ENCODE results near the gene ALK. TPM values are rescaled to one million over a fixed set of nuclear protein-coding genes. Genes with fewer than 3 reads are reported as not detected.

The ALK gene
- polyA plus RNA-seq, 1 of the 3 experiments (the other 2 are of a cell fraction) = 0.30 TPM

DNA sequence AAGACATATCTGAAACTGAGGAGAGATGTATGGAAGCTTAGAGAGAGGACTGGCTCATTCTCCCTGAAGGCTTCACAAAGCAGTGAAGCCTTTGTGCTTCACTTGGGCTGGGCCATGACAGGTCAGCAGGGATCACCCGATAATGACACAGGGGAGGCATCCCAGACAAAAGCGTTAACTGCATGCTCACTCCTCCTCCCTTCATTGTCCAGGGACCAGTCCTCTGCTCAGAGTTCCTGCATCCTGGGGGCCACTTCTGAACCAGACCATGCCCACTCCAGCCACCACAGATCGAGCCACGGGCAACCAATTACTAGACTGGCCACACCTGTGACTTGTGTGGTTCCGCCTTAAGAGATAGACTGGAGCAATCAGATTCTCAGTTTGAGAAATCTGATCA lies 570.1 kb downstream of the ALK start:
- H3K27ac ChIP-seq (ENCODE audit: low read depth in 2 of 2, low read length in 1 of 2) = no peak overlapping the region
- H3K9me3 ChIP-seq = no peaks in the 10 kb centered on the region
- H3K4me1 ChIP-seq (ENCODE audit: control insufficient read depth in 1 of 2, insufficient read depth in 2 of 2, low read depth in 1 of 2, low read length in 1 of 2) = peaks cover 0 to 35% of the 10 kb centered on the region in 2 experiments; a peak in 1 of 4 replicates
- no peaks in the 10 kb centered on the region for H3K9me2 ChIP-seq
- no peak overlapping the region for H2AFZ ChIP-seq (ENCODE audit: low read depth)
- 0 out of 2 replicates have a peak, but pooled peaks cover 17% of the 10 kb centered on the region for H3K27me3 ChIP-seq (ENCODE audit: insufficient read depth)
- no peaks in the 10 kb centered on the region for H3K79me2 ChIP-seq (ENCODE audit: insufficient read depth)
- DNase-seq = no peak
- WGBS (ENCODE audit: low lambda C conversion rate) = 37% methylated on average over 5 of the region's 5 CpGs
- H3K4me3 ChIP-seq (ENCODE audit: low read depth in 2 of 2, low read length in 1 of 2) = no peak overlapping the region
- no peak overlapping the region for H3K9ac ChIP-seq
- no peaks in the 10 kb centered on the region for H3K36me3 ChIP-seq (replicated peaks in 1 of 2; ENCODE audit: control insufficient read depth in 1 of 2, insufficient read depth in 2 of 2, low read length in 1 of 2)
- no peaks in the 10 kb centered on the region for H4K20me1 ChIP-seq (ENCODE audit: insufficient read depth)
- ChIA-PET POLR2A (no interaction called here), CTCF (interaction anchor here (1.1 kb wide), 1 partner anchor 47 kb away, joined by 3 read pairs; no protein-coding TSS in a partner anchor)
- no peak for TF ChIP-seq NRF1 (IDR thresholded peaks at IDR 0.05; ENCODE audit: low read depth, low read length)
- no peak for TF ChIP-seq MXI1 (IDR thresholded peaks at IDR 0.05; ENCODE audit: low read depth, low read length)
- TF ChIP-seq, protein P1, sequence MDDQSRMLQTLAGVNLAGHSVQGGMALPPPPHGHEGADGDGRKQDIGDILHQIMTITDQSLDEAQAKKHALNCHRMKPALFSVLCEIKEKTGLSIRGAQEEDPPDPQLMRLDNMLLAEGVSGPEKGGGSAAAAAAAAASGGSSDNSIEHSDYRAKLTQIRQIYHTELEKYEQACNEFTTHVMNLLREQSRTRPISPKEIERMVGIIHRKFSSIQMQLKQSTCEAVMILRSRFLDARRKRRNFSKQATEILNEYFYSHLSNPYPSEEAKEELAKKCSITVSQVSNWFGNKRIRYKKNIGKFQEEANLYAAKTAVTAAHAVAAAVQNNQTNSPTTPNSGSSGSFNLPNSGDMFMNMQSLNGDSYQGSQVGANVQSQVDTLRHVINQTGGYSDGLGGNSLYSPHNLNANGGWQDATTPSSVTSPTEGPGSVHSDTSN (IDR thresholded peaks at IDR 0.05) = no peak
- no peak for TF ChIP-seq POLR2AphosphoS5 (IDR thresholded peaks at IDR 0.05; ENCODE audit: low read depth, low read length)
- no peak for TF ChIP-seq RAD21 (IDR thresholded peaks at IDR 0.05; ENCODE audit: low read length)
- TF ChIP-seq SMC3 (IDR thresholded peaks at IDR 0.05; ENCODE audit: low read depth, low read length) = no peak
- no peak for TF ChIP-seq EP300 (IDR thresholded peaks at IDR 0.05; ENCODE audit: borderline replicate concordance in 1 of 2, low read depth in 1 of 2, low read length in 1 of 2)
- TF ChIP-seq NFIC (IDR thresholded peaks at IDR 0.05; ENCODE audit: borderline replicate concordance) = no peak
- TF ChIP-seq RXRA (IDR thresholded peaks at IDR 0.05; ENCODE audit: borderline replicate concordance, low read depth) = no peak
- TF ChIP-seq CHD2 (IDR thresholded peaks at IDR 0.05; ENCODE audit: low read length, partially characterized antibody) = no peak
- TF ChIP-seq FOSL2 (IDR thresholded peaks at IDR 0.05; ENCODE audit: borderline replicate concordance, low read depth) = no peak
- TF ChIP-seq YY1 (IDR thresholded peaks at IDR 0.05; ENCODE audit: low read depth) = no peak
- no peak for TF ChIP-seq JUND (IDR thresholded peaks at IDR 0.05)
- no peak overlapping the region for H3K4me2 ChIP-seq
- H3F3A ChIP-seq (replicated peaks; ENCODE audit: insufficient read depth) = no peaks in the 10 kb centered on the region

DNA sequence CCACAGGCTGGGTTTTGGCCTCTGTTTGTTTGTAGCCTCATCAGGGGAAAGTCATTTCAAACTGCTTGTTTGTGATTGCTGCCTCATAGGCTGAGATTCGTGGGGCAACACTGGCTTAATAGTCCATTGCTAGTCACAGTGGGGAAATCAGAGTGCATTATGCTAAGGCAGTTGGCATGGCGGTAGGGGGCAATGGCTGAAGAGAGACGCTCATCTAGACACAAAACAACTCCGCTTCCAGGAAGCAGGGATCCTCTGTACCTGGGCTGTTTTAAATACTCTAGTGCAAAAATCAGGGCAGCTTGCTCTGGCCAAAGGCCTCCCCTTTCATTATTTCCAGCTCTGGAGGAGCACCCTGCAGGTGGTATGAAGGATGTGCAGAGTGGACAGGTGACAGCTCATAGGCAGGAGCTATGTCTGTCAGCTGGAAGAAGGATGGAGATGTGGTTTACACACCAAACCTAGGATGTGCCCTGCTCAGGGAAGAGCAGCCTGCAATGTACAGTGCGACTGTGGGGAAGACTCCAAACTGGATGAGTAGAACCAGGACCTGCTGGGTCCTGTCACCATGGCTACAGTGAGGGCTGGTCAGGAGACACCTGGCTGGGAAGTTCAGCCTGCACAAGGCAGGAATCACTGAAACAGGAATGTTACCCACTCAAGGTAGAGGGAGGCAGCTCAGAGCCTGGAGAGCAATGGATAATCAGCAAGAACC lies 571.9 kb downstream of the ALK start:
- POLR2A ChIA-PET = no interaction called here

More for the DNA sequence above, 571.9 kb downstream of the ALK start:
- CTCF ChIA-PET = interaction anchor here (1.1 kb wide), 1 partner anchor 12 kb away, joined by 4 read pairs; no protein-coding TSS in a partner anchor
- 0 out of 2 replicates have a peak, but pooled peaks cover 21% of the 10 kb centered on the region for H3K27me3 ChIP-seq (ENCODE audit: insufficient read depth)
- no peaks in the 10 kb centered on the region for H3K9me2 ChIP-seq
- no peaks in the 10 kb centered on the region for H3K79me2 ChIP-seq (ENCODE audit: insufficient read depth)
- no peak overlapping the region for H3K4me2 ChIP-seq
- no peaks in the 10 kb centered on the region for H3K36me3 ChIP-seq (replicated peaks in 1 of 2; ENCODE audit: control insufficient read depth in 1 of 2, insufficient read depth in 2 of 2, low read length in 1 of 2)
- H3K9me3 ChIP-seq = no peaks in the 10 kb centered on the region
- TF ChIP-seq CHD2 (IDR thresholded peaks at IDR 0.05; ENCODE audit: low read length, partially characterized antibody) = no peak
- no peak for TF ChIP-seq TCF12 (IDR thresholded peaks at IDR 0.05)
- no peak for TF ChIP-seq TEAD4 (IDR thresholded peaks at IDR 0.05; ENCODE audit: borderline replicate concordance, insufficient read depth)
- TF ChIP-seq NRF1 (IDR thresholded peaks at IDR 0.05; ENCODE audit: low read depth, low read length) = no peak
- no peak for TF ChIP-seq RCOR1 (IDR thresholded peaks at IDR 0.05; ENCODE audit: low read length)
- TF ChIP-seq, protein P2, sequence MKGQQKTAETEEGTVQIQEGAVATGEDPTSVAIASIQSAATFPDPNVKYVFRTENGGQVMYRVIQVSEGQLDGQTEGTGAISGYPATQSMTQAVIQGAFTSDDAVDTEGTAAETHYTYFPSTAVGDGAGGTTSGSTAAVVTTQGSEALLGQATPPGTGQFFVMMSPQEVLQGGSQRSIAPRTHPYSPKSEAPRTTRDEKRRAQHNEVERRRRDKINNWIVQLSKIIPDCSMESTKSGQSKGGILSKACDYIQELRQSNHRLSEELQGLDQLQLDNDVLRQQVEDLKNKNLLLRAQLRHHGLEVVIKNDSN (IDR thresholded peaks at IDR 0.05; ENCODE audit: borderline replicate concordance, low read depth) = no peak
- TF ChIP-seq POLR2AphosphoS5 (IDR thresholded peaks at IDR 0.05; ENCODE audit: low read depth, low read length) = no peak
- no peak for TF ChIP-seq SIN3A (IDR thresholded peaks at IDR 0.05; ENCODE audit: borderline replicate concordance, low read depth, low read length)
- no peak for TF ChIP-seq YY1 (IDR thresholded peaks at IDR 0.05; ENCODE audit: low read depth)
- H3K4me1 ChIP-seq (ENCODE audit: control insufficient read depth in 1 of 2, insufficient read depth in 2 of 2, low read depth in 1 of 2, low read length in 1 of 2) = peaks cover 0 to 28% of the 10 kb centered on the region in 2 experiments; a peak in 1 of 4 replicates
- H3F3A ChIP-seq (replicated peaks; ENCODE audit: insufficient read depth) = no peaks in the 10 kb centered on the region
- no peak for DNase-seq
- no peak overlapping the region for H3K9ac ChIP-seq
- H2AFZ ChIP-seq (ENCODE audit: low read depth) = no peak overlapping the region
- H3K4me3 ChIP-seq (ENCODE audit: low read depth in 2 of 2, low read length in 1 of 2) = no peak overlapping the region
- H3K27ac ChIP-seq (ENCODE audit: low read depth in 2 of 2, low read length in 1 of 2) = no peak overlapping the region
- whole genome bisulfite sequencing (ENCODE audit: low lambda C conversion rate) = 64% methylated on average over 4 of the region's 5 CpGs
- no peaks in the 10 kb centered on the region for H4K20me1 ChIP-seq (ENCODE audit: insufficient read depth)
